Measurements from ENCODE around the gene OTOG.

Gene OTOG

GRCh38 chr11:17637901-17638300 lies 90.8 kb downstream of the OTOG start:
- DNase-seq, result no peak

- DNase-seq, result no peak
Observed at GRCh38 chr11:17638311-17638710, 91.3 kb downstream of the OTOG start.

GRCh38 chr11:17639091-17639490 lies 92.0 kb downstream of the OTOG start:
- no peak for DNase-seq

- no peak for DNase-seq
Observed at GRCh38 chr11:17639781-17640180, 92.7 kb downstream of the OTOG start.

- no peak for DNase-seq
Observed at GRCh38 chr11:17640493-17641164, 93.6 kb downstream of the OTOG start.

- no peak for DNase-seq
Observed at GRCh38 chr11:17641792-17642350, 94.8 kb downstream of the OTOG start.

GRCh38 chr11:17642370-17642769 lies 95.3 kb downstream of the OTOG start:
- DNase-seq, result no peak

GRCh38 chr11:17642980-17643379 lies 95.9 kb downstream of the OTOG start:
- DNase-seq, result no peak

- no peak for DNase-seq
Observed at GRCh38 chr11:17643506-17644405, 96.7 kb downstream of the OTOG start.

GRCh38 chr11:17645190-17645970 lies 98.3 kb downstream of the OTOG start:
- DNase-seq, result no peak

GRCh38 chr11:17646451-17647145 lies 99.5 kb downstream of the OTOG start:
- DNase-seq, result no peak

- no peak for DNase-seq
Observed at GRCh38 chr11:17648528-17648927, 101.5 kb downstream of the OTOG start.

GRCh38 chr11:17649261-17649660 lies 102.2 kb downstream of the OTOG start:
- no peak for DNase-seq

- DNase-seq, result no peak
Observed at GRCh38 chr11:17649696-17650095, 102.6 kb downstream of the OTOG start.

- no peak for DNase-seq
Observed at GRCh38 chr11:17650127-17650911, 103.3 kb downstream of the OTOG start.

- DNase-seq, result no peak
Observed at GRCh38 chr11:17651061-17651460, 104.0 kb downstream of the OTOG start.

GRCh38 chr11:17651681-17652080 lies 104.6 kb downstream of the OTOG start:
- DNase-seq, result no peak

GRCh38 chr11:17652556-17652955 lies 105.5 kb downstream of the OTOG start:
- no peak for DNase-seq

GRCh38 chr11:17653611-17654010 lies 106.6 kb downstream of the OTOG start:
- DNase-seq, result no peak

GRCh38 chr11:17655682-17656081 lies 108.6 kb downstream of the OTOG start:
- no peak for DNase-seq

GRCh38 chr11:17658211-17658610 lies 111.2 kb downstream of the OTOG start:
- DNase-seq, result no peak

- DNase-seq, result no peak
Observed at GRCh38 chr11:17668166-17668565, 121.1 kb downstream of the OTOG start.

Data from midbrain (tissue), 1 donor.